ENCODE measurements around the gene CUL4A.
"Not testable (repeated sequence)": the region's sequence is repeated elsewhere in the genome, so short reads cannot be mapped to it uniquely, and the experiment has no call there.

CUL4A gene

DNA sequence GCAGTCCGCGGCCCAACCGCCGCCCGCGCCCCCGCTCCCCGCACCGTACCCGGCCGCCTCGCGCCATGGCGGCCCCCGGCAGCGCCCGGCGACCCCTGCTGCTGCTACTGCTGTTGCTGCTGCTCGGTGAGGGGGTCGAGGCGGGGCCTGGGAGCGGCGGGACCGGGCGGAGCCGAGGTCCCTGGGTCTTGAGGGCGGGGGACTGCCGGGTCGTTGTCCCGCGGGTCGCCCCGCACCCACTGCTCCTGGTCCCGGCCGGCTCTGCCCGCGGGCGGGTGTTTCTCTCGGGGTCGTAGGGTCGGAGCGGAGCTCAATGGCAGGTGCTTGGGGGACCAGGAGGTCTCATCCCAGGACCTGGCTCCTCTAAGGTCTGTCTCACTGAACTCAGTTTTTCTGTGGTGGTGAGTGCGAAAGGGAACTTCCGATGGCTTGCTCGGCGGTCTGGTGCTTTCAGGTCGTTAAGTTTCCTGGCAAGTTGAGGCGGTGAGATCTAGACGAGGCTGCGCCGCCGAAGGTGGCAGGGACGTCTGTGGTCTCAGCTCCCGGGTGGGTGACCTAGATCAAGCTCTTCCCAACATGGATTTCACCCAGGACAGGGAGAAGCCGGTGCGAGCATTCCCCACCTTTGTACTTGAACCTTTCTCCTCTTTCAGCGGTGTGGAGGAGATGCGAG lies 88.1 kb downstream of the CUL4A start:
- DNase-seq, result peak; percentile 75

DNA sequence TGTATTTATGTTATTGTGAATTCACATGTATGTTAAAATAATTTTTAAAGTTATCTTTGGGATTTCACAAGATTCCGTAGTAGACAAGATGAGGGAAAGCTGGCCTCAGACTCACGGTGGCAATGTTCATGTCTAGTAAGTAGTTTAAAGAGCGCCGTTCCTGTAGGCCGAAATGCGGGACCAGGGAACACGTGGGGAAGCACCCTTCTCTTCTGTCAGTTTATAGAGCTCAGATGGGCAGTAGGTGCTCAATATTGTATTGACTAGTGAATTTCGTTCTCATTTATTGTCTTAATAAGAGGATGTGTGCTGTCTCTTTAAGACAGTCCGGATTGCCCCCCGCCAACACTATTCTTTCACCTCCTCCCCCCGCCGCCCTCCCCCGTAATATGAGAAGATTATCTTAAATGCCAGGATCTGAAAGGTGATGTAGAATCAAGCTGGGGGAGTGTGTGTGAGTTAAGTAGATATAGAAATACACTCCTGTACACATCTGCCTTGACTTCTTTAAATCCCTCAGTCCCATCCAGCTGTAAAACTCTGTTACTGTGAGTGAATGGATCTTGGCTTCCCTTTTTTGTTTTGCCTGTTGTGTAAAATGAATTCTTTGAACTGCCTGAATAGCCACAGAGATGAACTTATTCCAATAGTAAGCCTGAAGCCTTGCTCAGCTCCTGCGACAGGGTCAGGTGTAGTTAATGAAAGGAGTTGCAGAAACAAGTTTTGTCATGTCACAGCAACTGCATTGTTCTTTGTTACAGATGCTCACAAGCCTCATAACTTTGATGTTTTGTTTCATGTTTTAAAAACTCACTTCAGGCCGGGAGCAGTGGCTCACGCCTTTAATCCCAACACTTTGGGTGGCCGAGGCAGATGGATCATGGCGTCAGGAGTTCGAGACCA lies 88.9 kb downstream of the CUL4A start:
- peak; percentile 7 for DNase-seq

- DNase-seq, result no peak
Measured at GRCh38 chr13:113299951-113300350, 90.5 kb downstream of the CUL4A start.

DNA sequence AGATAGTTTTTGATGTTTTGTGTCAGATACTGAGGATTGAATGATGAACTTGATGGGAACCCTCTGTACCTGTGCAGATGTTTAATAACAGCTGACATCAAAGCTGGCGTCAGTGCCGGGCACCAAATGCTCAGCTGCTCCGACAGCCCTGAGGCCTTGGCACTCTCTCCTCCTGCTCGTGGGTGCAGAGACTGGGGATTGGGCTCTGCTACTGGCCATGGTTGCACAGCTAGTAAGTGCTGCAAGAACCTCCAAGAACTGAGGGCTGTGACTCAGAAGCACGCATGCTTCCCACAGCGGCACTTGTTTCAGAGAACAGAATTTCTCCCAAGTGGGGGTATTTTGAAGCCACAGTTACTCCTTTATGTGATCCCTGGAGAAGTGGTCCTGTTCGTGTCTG lies 93.6 kb downstream of the CUL4A start:
- DNase-seq, result no peak

DNA sequence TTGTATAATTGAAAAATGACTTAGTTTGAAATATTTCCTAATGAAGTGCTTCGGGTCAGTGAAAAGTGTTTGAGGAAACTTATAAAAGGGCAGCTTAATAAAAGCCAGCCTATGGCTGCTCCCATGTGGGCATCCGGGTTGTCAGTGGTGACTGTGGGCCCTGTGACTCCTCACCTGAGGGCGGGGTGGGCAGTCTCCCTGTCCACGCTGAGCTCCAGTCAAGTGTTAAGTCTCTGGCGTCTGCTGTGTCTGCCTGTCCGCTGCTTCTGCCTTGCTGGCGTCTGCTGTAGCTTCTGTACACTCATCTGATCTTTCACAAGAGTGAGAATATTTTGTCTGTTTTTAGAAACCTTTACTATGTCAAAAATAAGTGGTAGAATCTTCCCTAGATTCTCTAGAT lies 94.7 kb downstream of the CUL4A start:
- no peak for DNase-seq

GRCh38 chr13:113305208-113305607 lies 95.8 kb downstream of the CUL4A start:
- no peak for DNase-seq

DNA sequence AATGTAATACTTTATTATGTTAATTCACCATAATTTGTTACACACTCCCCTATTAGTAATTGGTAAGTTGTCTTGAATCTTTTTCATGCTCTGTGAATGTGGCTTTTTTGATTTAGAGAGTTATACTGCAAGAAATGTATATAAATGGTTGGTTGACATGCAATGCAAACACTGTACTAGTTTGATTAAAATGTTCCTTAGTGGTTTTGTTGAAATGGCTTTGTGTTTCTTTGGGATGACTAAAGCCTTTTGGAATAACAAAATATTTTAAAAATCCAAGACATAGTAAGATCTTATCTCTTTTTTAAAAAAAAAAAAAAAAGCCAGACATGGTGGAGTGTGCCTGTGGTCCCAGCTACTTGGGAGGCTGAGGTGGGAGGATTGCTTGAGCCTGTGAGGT lies 98.1 kb downstream of the CUL4A start:
- DNase-seq, result no peak

DNA sequence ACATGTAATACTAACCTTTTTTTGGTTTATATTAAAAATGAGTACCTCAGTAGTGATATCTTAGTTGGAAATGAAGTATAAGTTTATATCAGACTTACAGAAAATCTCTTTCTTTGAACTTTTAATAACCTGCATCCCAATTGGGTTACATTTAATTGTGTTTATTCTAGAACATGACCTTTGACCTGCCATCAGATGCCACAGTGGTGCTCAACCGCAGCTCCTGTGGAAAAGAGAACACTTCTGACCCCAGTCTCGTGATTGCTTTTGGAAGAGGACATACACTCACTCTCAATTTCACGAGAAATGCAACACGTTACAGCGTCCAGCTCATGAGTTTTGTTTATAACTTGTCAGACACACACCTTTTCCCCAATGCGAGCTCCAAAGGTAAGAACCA lies 100.1 kb downstream of the CUL4A start:
- DNase-seq, result no peak

DNA sequence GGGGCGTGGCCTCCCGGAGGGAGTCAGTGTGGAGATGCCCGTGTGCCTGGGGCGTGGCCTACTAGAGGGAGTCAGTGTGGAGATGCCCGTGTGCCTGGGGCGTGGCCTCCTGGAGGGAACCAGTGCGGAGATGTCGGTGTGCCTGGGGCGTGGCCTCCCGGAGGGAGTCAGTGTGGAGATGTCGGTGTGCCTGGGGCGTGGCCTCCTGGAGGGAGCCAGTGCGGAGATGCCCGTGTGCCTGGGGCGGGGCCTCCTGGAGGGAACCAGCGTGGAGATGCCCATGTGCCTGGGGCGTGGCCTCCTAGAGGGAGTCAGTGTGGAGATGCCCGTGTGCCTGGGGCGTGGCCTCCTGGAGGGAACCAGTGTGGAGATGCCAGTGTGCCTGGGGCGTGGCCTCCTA lies 104.7 kb downstream of the CUL4A start:
- DNase-seq, result not testable (repeated sequence)

DNA sequence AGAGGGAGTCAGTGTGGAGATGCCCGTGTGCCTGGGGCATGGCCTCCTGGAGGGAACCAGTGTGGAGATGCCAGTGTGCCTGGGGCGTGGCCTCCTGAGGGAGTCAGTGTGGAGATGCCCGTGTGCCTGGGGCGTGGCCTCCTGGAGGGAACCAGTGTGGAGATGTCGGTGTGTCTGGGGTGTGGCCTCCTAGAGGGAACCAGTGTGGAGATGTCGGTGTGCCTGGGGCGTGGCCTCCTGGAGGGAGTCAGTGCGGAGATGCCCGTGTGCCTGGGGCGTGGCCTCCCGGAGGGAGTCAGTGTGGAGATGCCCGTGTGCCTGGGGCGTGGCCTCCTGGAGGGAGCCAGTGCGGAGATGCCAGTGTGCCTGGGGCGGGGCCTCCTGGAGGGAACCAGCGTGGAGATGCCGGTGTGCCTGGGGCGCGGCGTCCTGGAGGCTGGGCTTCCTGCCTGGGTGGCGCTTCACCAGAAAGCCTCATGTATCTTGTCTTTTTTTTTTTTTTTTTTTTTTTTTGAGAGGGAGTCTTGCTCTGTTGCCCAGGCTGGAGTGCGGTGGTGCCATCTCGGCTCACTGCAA lies 105.6 kb downstream of the CUL4A start:
- not testable (repeated sequence) for DNase-seq

GRCh38 chr13:113315992-113316391 lies 106.6 kb downstream of the CUL4A start:
- DNase-seq, result no peak

Data from CD4-positive, alpha-beta T cell treated with Interleukin-10 for 1 hour (primary cell).